Activated naive CD4-positive, alpha-beta T cell treated with anti-CD3 and anti-CD28 coated beads for 36 hours (primary cell): Measurements from ENCODE around the gene MTHFD2L. TPM values are rescaled to one million over a fixed set of nuclear protein-coding genes. Genes with fewer than 3 reads are reported as not detected.
"Not testable (repeated sequence)": the region's sequence is repeated elsewhere in the genome, so short reads cannot be mapped to it uniquely, and the experiment has no call there.

Experiments used
- CTCF ChIA-PET: fragments of 350-600 bp; sonication (Branson Sonifier 250); formaldehyde crosslinking; loops from one replicate; lab custom pipeline; 2021; ENCODE audit warnings: antibody characterized with exemption; lab: Charles Lee
- DNase-seq: peaks from one replicate; pipeline ENCODE4 v3.0.0-alpha.2; 2020
- H3K27ac Mint-ChIP-seq: one replicate; pipeline ENCODE4 v1.8.0; 2021; ENCODE audit warnings: mild to moderate bottlenecking, mixed read lengths
- H3K27me3 Mint-ChIP-seq: one replicate; pipeline ENCODE4 v1.8.0; 2021; ENCODE audit warnings: low read depth, mixed read lengths
- H3K36me3 Mint-ChIP-seq: one replicate; pipeline ENCODE4 v1.8.0; 2021; ENCODE audit warnings: low read depth, mixed read lengths
- H3K4me1 Mint-ChIP-seq: one replicate; pipeline ENCODE4 v1.8.0; 2021; ENCODE audit warnings: low read depth, mixed read lengths
- H3K4me3 Mint-ChIP-seq: one replicate; pipeline ENCODE4 v1.8.0; 2021; ENCODE audit warnings: mild to moderate bottlenecking, moderate library complexity, mixed read lengths
- H3K9me3 Mint-ChIP-seq: one replicate; pipeline ENCODE4 v1.8.0; 2021; ENCODE audit warnings: mixed read lengths
- intact Hi-C: fragments of 100-400 bp; cut with micrococcal nuclease; formaldehyde crosslinking; loops from one replicate; pipeline ENCODE4 v1.15.1; 2023
- total RNA-seq, 2 experiments: library from RNA; stranded (reverse); gene quantifications; one replicate each; pipeline ENCODE4 v1.2.3, GENCODE V29; 2021

Gene MTHFD2L
- total RNA-seq, 2 experiments from 2014 or later, result 4.8 to 5.3 TPM

DNA sequence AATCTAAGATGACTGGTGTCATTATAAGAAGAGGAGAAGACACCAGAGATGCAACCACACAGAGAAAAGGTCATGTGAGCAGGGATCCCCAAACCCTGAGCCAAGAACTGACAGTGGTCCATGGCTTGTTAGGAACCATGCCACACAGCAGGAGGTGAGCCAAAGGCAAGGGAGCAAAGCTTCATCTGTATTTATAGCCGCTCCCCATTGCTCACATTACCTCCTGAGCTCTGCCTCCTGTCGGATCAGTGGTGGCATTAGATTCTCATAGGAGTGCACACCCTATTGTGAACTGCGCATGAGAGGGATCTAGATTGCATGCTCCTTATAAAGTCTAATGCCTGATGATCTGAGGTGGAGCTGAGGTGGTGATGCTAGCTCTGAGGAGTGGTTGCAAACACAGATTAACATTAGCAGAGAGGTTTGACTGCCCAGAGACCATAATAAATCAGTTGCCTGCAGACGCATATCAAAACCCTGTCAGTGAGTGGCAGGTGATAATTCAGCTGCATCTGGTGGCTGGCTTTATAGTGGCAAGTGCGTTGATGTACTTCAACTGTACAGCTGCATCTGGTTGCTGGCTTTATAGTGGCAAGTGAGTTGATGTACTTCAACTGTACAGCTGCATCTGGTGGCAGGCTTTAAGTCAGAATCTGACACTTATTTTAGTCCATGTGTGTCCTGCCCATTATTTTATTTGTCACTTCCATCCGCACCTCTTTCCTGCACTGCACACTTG is 39.1 kb upstream of the MTHFD2L start:
- no peak overlapping the region for H3K4me3 Mint-ChIP-seq
- CTCF ChIA-PET, result no interaction called here
- no peaks in the 10 kb centered on the region for H3K36me3 Mint-ChIP-seq
- peaks cover 3% of the 10 kb centered on the region for H3K27me3 Mint-ChIP-seq
- intact Hi-C loops, result no loop called here
- H3K27ac Mint-ChIP-seq, result no peak overlapping the region
- DNase-seq, result no peak
- H3K9me3 Mint-ChIP-seq, result peaks cover 6% of the 10 kb centered on the region
- no peaks in the 10 kb centered on the region for H3K4me1 Mint-ChIP-seq

DNA sequence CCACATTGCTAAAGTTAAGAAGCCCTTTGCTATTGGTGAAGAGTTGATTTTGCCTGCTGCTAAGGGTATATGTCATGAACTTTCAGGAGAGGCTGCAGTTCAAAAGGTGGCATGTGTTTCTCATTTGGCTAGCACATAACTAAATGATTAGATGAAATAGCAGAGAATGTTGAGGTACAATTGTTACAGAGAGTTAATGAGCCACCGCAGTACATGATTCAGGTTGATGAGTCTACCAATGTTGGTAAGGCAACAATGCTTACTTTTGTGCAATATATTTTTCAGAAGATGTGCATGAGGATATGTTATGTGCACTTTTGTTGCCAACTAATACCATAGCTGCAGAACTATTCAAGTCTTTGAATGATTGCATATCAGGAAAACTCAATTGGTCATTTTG is 37.8 kb upstream of the MTHFD2L start:
- Mint-ChIP-seq H3K27ac (no peak overlapping the region), H3K36me3 (no peaks in the 10 kb centered on the region), H3K9me3 (peaks cover 6% of the 10 kb centered on the region), H3K27me3 (peaks cover 3% of the 10 kb centered on the region), H3K4me1 (no peaks in the 10 kb centered on the region), H3K4me3 (no peak overlapping the region)
- no peak for DNase-seq
- CTCF ChIA-PET, result interaction anchor here (1.1 kb wide), 1 partner anchor 14 kb away, joined by 3 read pairs; no protein-coding TSS in a partner anchor
- intact Hi-C loops, result no loop called here

GRCh38 chr4:74121643-74122579 is 36.0 kb upstream of the MTHFD2L start:
- CTCF ChIA-PET, result no interaction called here
- Mint-ChIP-seq H3K27ac (no peak overlapping the region), H3K27me3 (peaks cover 4% of the 10 kb centered on the region), H3K4me1 (no peaks in the 10 kb centered on the region), H3K4me3 (no peak overlapping the region), H3K9me3 (peaks cover 6% of the 10 kb centered on the region), H3K36me3 (no peaks in the 10 kb centered on the region)
- DNase-seq, result no peak
- intact Hi-C loops, result no loop called here

DNA sequence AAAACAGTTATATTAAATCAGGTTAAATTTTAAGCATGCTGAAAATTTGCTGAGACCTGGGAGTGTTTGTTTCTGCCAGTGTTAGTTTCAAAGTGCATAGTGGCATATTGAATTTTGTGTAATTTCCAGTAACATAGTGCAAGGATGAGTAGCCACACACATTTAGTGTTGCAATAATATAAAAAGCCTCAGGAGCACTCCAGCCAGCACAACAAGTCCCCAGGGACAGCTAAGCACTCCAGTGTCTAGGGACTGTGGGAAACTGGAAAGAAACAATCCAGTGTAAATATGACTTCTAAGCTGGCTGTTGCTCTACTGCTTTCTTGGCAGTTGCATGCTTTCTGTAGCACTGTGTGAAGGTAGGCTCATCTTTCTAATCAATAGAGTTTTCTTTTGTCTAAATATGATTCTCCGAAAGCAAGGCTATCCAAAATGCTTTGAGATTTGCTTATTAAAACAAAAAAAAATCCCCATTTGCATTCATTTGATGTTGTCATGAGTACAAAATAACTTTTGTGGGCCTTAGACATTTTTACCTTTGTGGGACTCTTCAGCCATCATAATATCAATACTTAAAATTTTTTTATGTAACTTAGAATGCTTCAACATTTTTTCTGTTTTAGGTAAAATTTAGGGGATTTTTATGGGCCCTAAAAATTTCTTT is 34.7 kb upstream of the MTHFD2L start:
- H3K36me3 Mint-ChIP-seq, result no peaks in the 10 kb centered on the region
- no peaks in the 10 kb centered on the region for H3K4me1 Mint-ChIP-seq
- CTCF ChIA-PET, result no interaction called here
- no peak for DNase-seq
- peaks cover 6% of the 10 kb centered on the region for H3K9me3 Mint-ChIP-seq
- intact Hi-C loops, result no loop called here
- no peak overlapping the region for H3K4me3 Mint-ChIP-seq
- no peak overlapping the region for H3K27ac Mint-ChIP-seq
- H3K27me3 Mint-ChIP-seq, result peaks cover 9% of the 10 kb centered on the region

DNA sequence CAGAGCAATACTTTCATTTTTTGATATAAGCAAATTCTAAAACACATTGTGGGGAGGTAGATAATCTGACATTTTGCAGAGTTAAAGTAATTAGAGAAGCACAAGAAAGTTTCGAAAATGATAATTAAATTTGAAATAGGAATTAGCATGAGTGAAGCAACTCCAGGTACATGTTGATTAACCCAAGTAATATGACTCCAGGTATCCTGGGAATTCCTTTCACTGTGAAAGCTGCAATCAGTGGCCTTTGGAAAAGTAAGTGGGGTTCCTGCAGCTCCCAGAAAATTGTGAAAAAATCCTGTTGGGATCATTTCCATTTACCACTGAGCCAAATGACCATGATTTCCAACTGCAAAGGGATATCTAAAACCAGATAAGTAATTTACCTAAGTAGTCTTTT is 32.9 kb upstream of the MTHFD2L start:
- Mint-ChIP-seq H3K4me3 (no peak overlapping the region), H3K27me3 (peaks cover 12% of the 10 kb centered on the region), H3K9me3 (peaks cover 10% of the 10 kb centered on the region), H3K36me3 (peaks cover 1% of the 10 kb centered on the region), H3K4me1 (no peaks in the 10 kb centered on the region), H3K27ac (no peak overlapping the region)
- CTCF ChIA-PET, result no interaction called here
- no peak for DNase-seq
- intact Hi-C loops, result no loop called here

GRCh38 chr4:74127745-74128144 is 30.2 kb upstream of the MTHFD2L start:
- intact Hi-C loops, result no loop called here
- Mint-ChIP-seq H3K4me1 (no peaks in the 10 kb centered on the region), H3K27me3 (peaks cover 10% of the 10 kb centered on the region), H3K36me3 (peaks cover 1% of the 10 kb centered on the region), H3K9me3 (peaks cover 5% of the 10 kb centered on the region), H3K4me3 (no peak overlapping the region), H3K27ac (no peak overlapping the region)
- CTCF ChIA-PET, result no interaction called here
- DNase-seq, result no peak

DNA sequence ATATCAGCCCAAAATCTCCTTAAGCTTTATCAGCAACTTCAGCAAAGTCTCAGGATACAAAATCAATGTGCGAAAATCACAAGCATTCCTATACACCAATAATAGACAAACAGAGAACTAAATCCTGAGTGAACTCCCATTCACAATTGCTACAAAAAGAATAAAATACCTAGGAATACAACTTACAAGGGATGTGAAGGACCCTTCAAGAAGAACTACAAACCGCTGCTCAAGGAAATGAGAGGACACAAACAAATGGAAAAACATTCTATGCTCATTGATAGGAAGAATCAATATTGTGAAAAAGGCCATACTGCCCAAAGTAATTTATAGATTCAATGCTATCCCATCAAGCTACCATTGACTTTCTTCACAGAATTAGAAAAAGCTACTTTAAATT is 27.1 kb upstream of the MTHFD2L start:
- H3K4me3 Mint-ChIP-seq, CTCF ChIA-PET, H3K27ac Mint-ChIP-seq, H3K9me3 Mint-ChIP-seq, H3K36me3 Mint-ChIP-seq, H3K4me1 Mint-ChIP-seq, DNase-seq: not testable (repeated sequence)
- peaks cover 10% of the 10 kb centered on the region for H3K27me3 Mint-ChIP-seq
- intact Hi-C loops, result loop anchor here (5.0 kb wide), 2 partner anchors 404 to 559 kb away; no protein-coding TSS in a partner anchor

DNA sequence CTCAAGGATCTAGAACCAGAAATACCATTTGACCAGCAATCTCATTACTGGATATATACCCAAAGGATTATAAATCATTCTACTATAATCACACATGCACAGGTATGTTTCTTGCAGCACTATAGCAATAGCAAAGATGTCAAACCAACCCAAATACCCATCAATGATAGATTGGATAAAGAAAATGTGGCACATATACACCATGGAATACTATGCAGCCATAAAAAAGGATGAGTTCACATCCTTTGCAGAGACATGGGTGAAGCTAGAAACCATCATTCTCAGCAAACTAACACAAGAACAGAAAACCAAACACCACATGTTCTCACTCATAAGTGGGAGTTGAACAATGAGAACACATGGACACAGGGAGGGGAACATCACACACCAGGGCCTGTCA is 25.7 kb upstream of the MTHFD2L start:
- intact Hi-C loops, result loop anchor here (2.0 to 5.0 kb wide), 3 partner anchors 405 to 560 kb away; no protein-coding TSS in a partner anchor
- CTCF ChIA-PET, result interaction anchor here (2.6 kb wide), 1 partner anchor 471 kb away, joined by 10 read pairs; no protein-coding TSS in a partner anchor
- H3K4me1 Mint-ChIP-seq, H3K27ac Mint-ChIP-seq, H3K9me3 Mint-ChIP-seq, H3K27me3 Mint-ChIP-seq, DNase-seq, H3K36me3 Mint-ChIP-seq, H3K4me3 Mint-ChIP-seq: not testable (repeated sequence)

DNA sequence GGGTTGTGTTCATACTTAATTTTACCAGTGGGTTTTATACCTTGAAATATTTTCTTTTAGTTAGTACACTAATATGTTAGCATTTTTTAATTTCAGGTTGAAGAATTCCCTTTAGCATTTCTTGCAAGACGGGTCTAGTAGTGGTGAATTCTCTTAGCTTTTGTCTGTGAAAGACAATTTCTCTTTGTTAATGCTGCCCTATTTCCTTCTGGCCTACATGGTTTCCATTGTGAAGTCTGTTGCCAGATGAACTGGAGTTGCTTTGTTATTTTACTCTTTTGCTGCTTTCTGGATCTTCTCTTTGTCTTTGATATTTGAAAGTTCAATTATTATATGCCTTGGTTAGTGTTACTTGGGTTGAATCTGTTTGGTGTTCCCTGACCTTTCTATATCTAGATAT is 25.0 kb upstream of the MTHFD2L start:
- DNase-seq, result no peak
- Mint-ChIP-seq H3K9me3 (peaks cover 10% of the 10 kb centered on the region), H3K4me1 (no peaks in the 10 kb centered on the region), H3K27me3 (peaks cover 7% of the 10 kb centered on the region), H3K36me3 (peaks cover 5% of the 10 kb centered on the region), H3K27ac (no peak overlapping the region), H3K4me3 (no peak overlapping the region)
- CTCF ChIA-PET, result interaction anchor here (0.6 to 2.6 kb wide), 6 partner anchors 45 to 863 kb away, joined by 3 to 10 read pairs (median 4); no protein-coding TSS in a partner anchor
- intact Hi-C loops, result loop anchor here (2.0 to 5.0 kb wide), 3 partner anchors 406 to 561 kb away; no protein-coding TSS in a partner anchor

- CTCF ChIA-PET, result interaction anchor here (0.5 to 2.6 kb wide), 13 partner anchors 9 to 614 kb away, joined by 3 to 10 read pairs (median 4); no protein-coding TSS in a partner anchor
- peaks cover 5% of the 10 kb centered on the region for H3K36me3 Mint-ChIP-seq
- no peak overlapping the region for H3K4me3 Mint-ChIP-seq
- H3K27me3 Mint-ChIP-seq, result peaks cover 7% of the 10 kb centered on the region
- no peak overlapping the region for H3K27ac Mint-ChIP-seq
- peak; percentile 78 for DNase-seq
- H3K9me3 Mint-ChIP-seq, result peaks cover 10% of the 10 kb centered on the region
- no peaks in the 10 kb centered on the region for H3K4me1 Mint-ChIP-seq
- intact Hi-C loops, result loop anchor here (1.0 to 5.0 kb wide), 5 partner anchors 407 to 823 kb away; no protein-coding TSS in a partner anchor
Observed at GRCh38 chr4:74133786-74134499, 24.0 kb upstream of the MTHFD2L start.

- no peak for DNase-seq
- no peak overlapping the region for H3K4me3 Mint-ChIP-seq
- peaks cover 4% of the 10 kb centered on the region for H3K27me3 Mint-ChIP-seq
- H3K27ac Mint-ChIP-seq, result no peak overlapping the region
- peaks cover 3% of the 10 kb centered on the region for H3K36me3 Mint-ChIP-seq
- no peaks in the 10 kb centered on the region for H3K4me1 Mint-ChIP-seq
- CTCF ChIA-PET, result interaction anchor here (0.5 to 2.6 kb wide), 10 partner anchors 9 to 614 kb away, joined by 3 to 10 read pairs (median 4); no protein-coding TSS in a partner anchor
- peaks cover 5% of the 10 kb centered on the region for H3K9me3 Mint-ChIP-seq
- intact Hi-C loops, result loop anchor here (1.0 to 5.0 kb wide), 4 partner anchors 407 to 824 kb away; no protein-coding TSS in a partner anchor
Observed at GRCh38 chr4:74134500-74134852, 23.4 kb upstream of the MTHFD2L start.
